ENCODE data around the gene DUSP16. TPM values are rescaled to one million over a fixed set of nuclear protein-coding genes. Genes with fewer than 3 reads are reported as not detected.
A peak's percentile ranks its signal among the peaks of the same experiment; 100 is the strongest.

The DUSP16 gene
- total and polyA plus RNA-seq, 2 experiments from 2014 or later: 11.7 to 59.4 TPM

- H3K9me3 Mint-ChIP-seq: peaks cover 8% of the 10 kb centered on the region
These were observed 2.9 kb downstream of the DUSP16 start for GRCh38 chr12:12559719-12560296.

More at GRCh38 chr12:12559719-12560296, 2.9 kb downstream of the DUSP16 start:
- Histone ChIP-seq H3K79me2 (replicated peaks; ENCODE audit: insufficient read depth) (peaks cover 62% of the 10 kb centered on the region), H3K4me2 (peak overlapping the region; percentile 85), H3K36me3 (ENCODE audit: insufficient read depth) (no peaks in the 10 kb centered on the region), H2AFZ (no peak overlapping the region), H3K4me3 (peak overlapping the region; percentile 80), H3K9me2 (ENCODE audit: insufficient read depth) (no peaks in the 10 kb centered on the region), H4K20me1 (replicated peaks; ENCODE audit: insufficient read depth) (no peaks in the 10 kb centered on the region), H3K4me1 (ENCODE audit: insufficient read depth) (peaks cover 36% of the 10 kb centered on the region), H3F3A (replicated peaks; ENCODE audit: low read depth) (peaks cover 7% of the 10 kb centered on the region), H3K27ac (ENCODE audit: low read depth) (peak overlapping the region; percentile 64), H3K27me3 (ENCODE audit: insufficient read depth) (no peaks in the 10 kb centered on the region)
- Mint-ChIP-seq H3K4me1 (peaks cover 38% of the 10 kb centered on the region), H3K27me3 (ENCODE audit: insufficient read depth, low read depth, poor library complexity) (peaks cover 2% of the 10 kb centered on the region), H3K36me3 (ENCODE audit: low read depth) (peaks cover 27% of the 10 kb centered on the region), H3K4me3 (peak overlapping the region; percentile 87), H3K27ac (peak overlapping the region; percentile 88)
- ATAC-seq: no peak
- TF ChIP-seq ZNF462 (CRISPR knock-in tag; IDR thresholded peaks at IDR 0.05): no peak
- no peak for TF ChIP-seq POLR2AphosphoS5 (IDR thresholded peaks at IDR 0.05; ENCODE audit: low read depth)
- DNase-seq (ENCODE audit: low spot score): no peak

Measured in GM23338 (cell line).